Activated T-cell treated with anti-CD3 and anti-CD28 coated beads, Interleukin-2, amount 50 U/mL, for 72 hours (primary cell): Measurements from ENCODE around the gene ANO1. TPM values are rescaled to one million over a fixed set of nuclear protein-coding genes. Genes with fewer than 3 reads are reported as not detected.

Experiments used
- ATAC-seq, 2 donors: fragments of 150-1000 bp; cut with Tn5 transposase; replicated peaks in 1 of 2; 2 replicates each; pipeline ENCODE4 v1.10.0; 2021; ENCODE audit warnings: moderate library complexity in 2 of 2, mild to moderate bottlenecking in 1 of 2
- DNase-seq, 2 donors: peaks; one replicate each; pipeline ENCODE4 v3.0.0; 2021 to 2022; ENCODE audit warnings: mixed read lengths in 1 of 2
- H3K27ac Mint-ChIP-seq: one replicate; pipeline ENCODE4 v1.8.0; 2022; ENCODE audit warnings: mild to moderate bottlenecking, moderate library complexity, mixed read lengths
- H3K27me3 Mint-ChIP-seq: one replicate; pipeline ENCODE4 v1.8.0; 2022; ENCODE audit warnings: low read depth, mixed read lengths
- H3K36me3 Mint-ChIP-seq, 2 donors: one replicate each; pipeline ENCODE4 v1.8.0; 2022; ENCODE audit warnings: mixed read lengths in 2 of 2, mild to moderate bottlenecking in 1 of 2; ENCODE audit not compliant: insufficient read depth in 2 of 2
- H3K4me1 Mint-ChIP-seq: one replicate; pipeline ENCODE4 v1.8.0; 2022; ENCODE audit warnings: low read depth, mixed read lengths
- H3K4me3 Mint-ChIP-seq, 2 donors: one replicate each; pipeline ENCODE4 v1.8.0; 2022; ENCODE audit warnings: mild to moderate bottlenecking in 2 of 2, mixed read lengths in 2 of 2, moderate library complexity in 2 of 2
- H3K9me3 Mint-ChIP-seq, 2 donors: one replicate each; pipeline ENCODE4 v1.8.0; 2022; ENCODE audit warnings: mixed read lengths in 2 of 2
- total RNA-seq, 2 donors: library from RNA; stranded (reverse); gene quantifications; one replicate each; pipeline ENCODE4 v1.2.3, GENCODE V29; 2022

ANO1 gene
- total RNA-seq, 2 donors from 2014 or later = not detected

GRCh38 chr11:70082829-70083228, 4.7 kb downstream of the ANO1 start:
- Mint-ChIP-seq H3K4me3 (no peak overlapping the region), H3K27me3 (peaks cover 9% of the 10 kb centered on the region), H3K36me3 (no peaks in the 10 kb centered on the region), H3K9me3 (no peaks in the 10 kb centered on the region), H3K4me1 (no peaks in the 10 kb centered on the region), H3K27ac (no peak overlapping the region)
- ATAC-seq (no peak), DNase-seq (no peak)

GRCh38 chr11:70084046-70084984, 6.2 kb downstream of the ANO1 start:
- Mint-ChIP-seq H3K36me3 (no peaks in the 10 kb centered on the region), H3K4me3 (no peak overlapping the region), H3K27ac (no peak overlapping the region), H3K4me1 (no peaks in the 10 kb centered on the region), H3K9me3 (no peaks in the 10 kb centered on the region), H3K27me3 (peaks cover 8% of the 10 kb centered on the region)
- ATAC-seq (no peak), DNase-seq (no peak)

- Mint-ChIP-seq H3K36me3 (no peaks in the 10 kb centered on the region), H3K27ac (no peak overlapping the region), H3K27me3 (no peaks in the 10 kb centered on the region), H3K4me1 (no peaks in the 10 kb centered on the region), H3K9me3 (no peaks in the 10 kb centered on the region), H3K4me3 (no peak overlapping the region)
- ATAC-seq = no peak
- no peak for DNase-seq
Observed at GRCh38 chr11:70085815-70086769, 8.0 kb downstream of the ANO1 start.

- Mint-ChIP-seq H3K36me3 (no peaks in the 10 kb centered on the region), H3K4me3 (no peak overlapping the region)
- ATAC-seq = no peak
Observed at GRCh38 chr11:70087446-70088167, 9.5 kb downstream of the ANO1 start.

GRCh38 chr11:70088735-70089250, 10.7 kb downstream of the ANO1 start:
- no peak for ATAC-seq
- H3K9me3 Mint-ChIP-seq = no peaks in the 10 kb centered on the region
- H3K36me3 Mint-ChIP-seq = no peaks in the 10 kb centered on the region
- H3K4me3 Mint-ChIP-seq = no peak overlapping the region
- no peaks in the 10 kb centered on the region for H3K4me1 Mint-ChIP-seq
- no peak for DNase-seq
- no peak overlapping the region for H3K27ac Mint-ChIP-seq
- no peaks in the 10 kb centered on the region for H3K27me3 Mint-ChIP-seq

More at GRCh38 chr11:70087446-70088167, 9.5 kb downstream of the ANO1 start:
- H3K27me3 Mint-ChIP-seq = no peaks in the 10 kb centered on the region
- H3K27ac Mint-ChIP-seq = no peak overlapping the region
- no peak for DNase-seq
- H3K4me1 Mint-ChIP-seq = no peaks in the 10 kb centered on the region
- no peaks in the 10 kb centered on the region for H3K9me3 Mint-ChIP-seq

GRCh38 chr11:70089631-70090030, 11.5 kb downstream of the ANO1 start:
- ATAC-seq = no peak
- H3K27ac Mint-ChIP-seq = no peak overlapping the region
- no peak for DNase-seq
- no peaks in the 10 kb centered on the region for H3K9me3 Mint-ChIP-seq
- H3K4me3 Mint-ChIP-seq = no peak overlapping the region
- H3K27me3 Mint-ChIP-seq = no peaks in the 10 kb centered on the region
- H3K36me3 Mint-ChIP-seq = no peaks in the 10 kb centered on the region
- no peaks in the 10 kb centered on the region for H3K4me1 Mint-ChIP-seq

- Mint-ChIP-seq H3K4me1 (no peaks in the 10 kb centered on the region), H3K9me3 (no peaks in the 10 kb centered on the region), H3K36me3 (no peaks in the 10 kb centered on the region), H3K4me3 (no peak overlapping the region), H3K27me3 (no peaks in the 10 kb centered on the region), H3K27ac (no peak overlapping the region)
- DNase-seq = no peak
- ATAC-seq = no peak
Observed at GRCh38 chr11:70090961-70091381, 12.9 kb downstream of the ANO1 start.

GRCh38 chr11:70091638-70092037, 13.5 kb downstream of the ANO1 start:
- H3K4me3 Mint-ChIP-seq = no peak overlapping the region
- H3K4me1 Mint-ChIP-seq = no peaks in the 10 kb centered on the region

GRCh38 chr11:70092959-70093715, 15.0 kb downstream of the ANO1 start:
- no peak for DNase-seq
- H3K27ac Mint-ChIP-seq = no peak overlapping the region
- no peaks in the 10 kb centered on the region for H3K27me3 Mint-ChIP-seq
- no peak overlapping the region for H3K4me3 Mint-ChIP-seq
- H3K9me3 Mint-ChIP-seq = no peaks in the 10 kb centered on the region
- no peaks in the 10 kb centered on the region for H3K4me1 Mint-ChIP-seq
- no peaks in the 10 kb centered on the region for H3K36me3 Mint-ChIP-seq
- ATAC-seq = no peak

More at GRCh38 chr11:70091638-70092037, 13.5 kb downstream of the ANO1 start:
- Mint-ChIP-seq H3K27me3 (no peaks in the 10 kb centered on the region), H3K9me3 (no peaks in the 10 kb centered on the region), H3K36me3 (no peaks in the 10 kb centered on the region), H3K27ac (no peak overlapping the region)
- ATAC-seq = no peak
- DNase-seq = no peak

- Mint-ChIP-seq H3K4me1 (no peaks in the 10 kb centered on the region), H3K9me3 (no peaks in the 10 kb centered on the region), H3K27ac (no peak overlapping the region), H3K36me3 (no peaks in the 10 kb centered on the region), H3K27me3 (no peaks in the 10 kb centered on the region), H3K4me3 (no peak overlapping the region)
- ATAC-seq (no peak), DNase-seq (no peak)
Observed at GRCh38 chr11:70095541-70096252, 17.6 kb downstream of the ANO1 start.

GRCh38 chr11:70097783-70098563, 19.9 kb downstream of the ANO1 start:
- Mint-ChIP-seq H3K9me3 (no peaks in the 10 kb centered on the region), H3K4me1 (no peaks in the 10 kb centered on the region), H3K4me3 (no peak overlapping the region), H3K27me3 (no peaks in the 10 kb centered on the region), H3K36me3 (no peaks in the 10 kb centered on the region), H3K27ac (no peak overlapping the region)
- DNase-seq (no peak), ATAC-seq (no peak)
